Prostate gland (tissue), 2 donors: ENCODE results near the gene SRGAP3.

Experiments
- CTCF ChIP-seq, 4 experiments: fragments of 200-600 bp in 2 of 4; fragments of 450-650 bp in 2 of 4; sonication (generic) in 2 of 4; IDR thresholded peaks; 1 replicate in 3 of 4; 2 replicates in 1 of 4; pipeline ENCODE4 v1.5.1; 2016 to 2019; ENCODE audit warnings: antibody characterized with exemption in 4 of 4, mild to moderate bottlenecking in 2 of 4, moderate library complexity in 2 of 4
- POLR2A ChIP-seq: fragments of 450-650 bp; IDR thresholded peaks from one replicate; pipeline ENCODE4 v1.6.1; 2016; ENCODE audit warnings: antibody characterized with exemption, mild to moderate bottlenecking
- POLR2AphosphoS5 ChIP-seq: sonication (generic); formaldehyde crosslinking; IDR thresholded peaks from one replicate; pipeline ENCODE4 v1.6.1; 2017; ENCODE audit warnings: antibody characterized with exemption

DNA sequence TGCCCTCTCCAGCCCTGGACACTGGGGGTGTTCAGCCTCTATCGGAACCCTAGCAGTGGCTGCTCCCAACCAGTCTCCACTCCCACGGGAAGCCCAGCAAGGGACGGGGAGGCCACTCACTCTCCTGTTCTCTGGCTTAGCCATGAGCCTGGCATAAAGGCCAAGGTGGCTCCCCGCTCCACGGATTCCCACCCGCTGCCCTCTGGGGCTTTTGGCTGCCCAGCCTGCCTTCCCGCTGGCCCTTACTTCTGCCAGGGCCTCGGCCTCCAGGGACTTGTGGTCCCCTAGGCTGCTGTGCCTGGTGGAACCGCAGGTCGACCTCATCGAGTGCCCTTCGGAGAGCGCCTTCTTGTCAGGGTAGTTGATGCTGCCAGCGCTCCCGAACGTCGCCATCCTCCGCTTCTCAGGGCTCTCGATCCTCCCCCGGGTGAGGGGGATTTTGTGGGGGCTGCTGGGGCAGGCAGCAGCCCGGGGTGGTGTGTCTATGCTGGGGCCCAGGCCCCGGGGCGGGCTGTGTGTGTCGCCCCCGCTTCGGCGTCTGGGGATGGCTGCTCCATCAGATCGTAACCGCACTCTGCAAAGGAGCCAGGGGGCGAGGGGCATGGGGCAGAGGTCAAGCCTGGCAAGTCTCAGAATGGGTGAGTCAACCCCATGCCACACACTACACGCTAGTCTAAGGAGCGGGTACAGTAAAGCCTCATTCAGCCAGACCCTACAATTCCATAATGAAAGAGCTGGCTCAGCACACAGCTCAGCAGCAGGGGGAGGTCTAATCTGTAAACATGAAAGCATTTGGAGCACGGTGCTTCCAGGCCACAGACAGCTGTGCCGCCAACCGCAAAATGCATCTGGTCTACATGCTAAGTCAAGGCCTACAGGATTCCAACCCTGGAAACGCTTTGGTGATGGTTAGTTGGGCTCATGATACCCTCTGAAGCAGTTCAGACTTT is 258.9 kb downstream of the SRGAP3 start:
- TF ChIP-seq POLR2A (no peak), CTCF (IDR thresholded peaks at IDR 0.05) (no peak), POLR2AphosphoS5 (no peak)
